GM12892 (cell line): Measurements from ENCODE around the gene RNF144A.
A peak's percentile ranks its signal among the peaks of the same experiment; 100 is the strongest.

ENCODE experiments used
- DNase-seq: peaks from one replicate; pipeline ENCODE4 v3.0.0; 2011; ENCODE audit not compliant: insufficient read length
- FAIRE-seq: peaks from 2 replicates; lab custom pipeline; 2011; peaks lifted over from hg19 to GRCh38; lab: Jason Lieb, UNC
- POLR2A ChIP-seq: IDR thresholded peaks from 2 replicates; pipeline ENCODE4 v1.6.1; 2011; ENCODE audit warnings: low read depth, low read length, control low read depth
- POLR2AphosphoS5 ChIP-seq: IDR thresholded peaks from 2 replicates; pipeline ENCODE4 v1.6.1; 2011; ENCODE audit warnings: low read depth, low read length, control low read depth
- TAF1 ChIP-seq: IDR thresholded peaks from 2 replicates; pipeline ENCODE4 v1.6.1; 2011; ENCODE audit warnings: low read depth, mild to moderate bottlenecking, control low read depth, low read length, borderline replicate concordance

Gene RNF144A

GRCh38 chr2:7034303-7034702, 117.1 kb downstream of the RNF144A start:
- DNase-seq (no peak), FAIRE-seq (no peak)
- TF ChIP-seq POLR2A, result no peak
- no peak for TF ChIP-seq POLR2AphosphoS5
- no peak for TF ChIP-seq TAF1

- no peak for FAIRE-seq
- no peak for TF ChIP-seq TAF1
- TF ChIP-seq POLR2A, result no peak
- TF ChIP-seq POLR2AphosphoS5, result no peak
Observed at GRCh38 chr2:7035884-7036283, 118.7 kb downstream of the RNF144A start.

GRCh38 chr2:7037340-7038333, 120.4 kb downstream of the RNF144A start:
- TF ChIP-seq POLR2A (no peak), POLR2AphosphoS5 (no peak), TAF1 (no peak)
- FAIRE-seq (peak; percentile 89), DNase-seq (peak; percentile 60)

More at GRCh38 chr2:7035884-7036283, 118.7 kb downstream of the RNF144A start:
- no peak for DNase-seq

- FAIRE-seq (no peak), DNase-seq (no peak)
- TF ChIP-seq POLR2AphosphoS5 (no peak), TAF1 (no peak), POLR2A (no peak)
Observed at GRCh38 chr2:7040547-7040946, 123.3 kb downstream of the RNF144A start.

GRCh38 chr2:7041421-7041820, 124.2 kb downstream of the RNF144A start:
- FAIRE-seq (no peak), DNase-seq (no peak)
- no peak for TF ChIP-seq TAF1
- no peak for TF ChIP-seq POLR2A
- TF ChIP-seq POLR2AphosphoS5, result no peak

GRCh38 chr2:7043690-7044089, 126.5 kb downstream of the RNF144A start:
- TF ChIP-seq TAF1, result no peak
- TF ChIP-seq POLR2A, result no peak
- TF ChIP-seq POLR2AphosphoS5, result no peak
- DNase-seq, result no peak
- FAIRE-seq, result peak; percentile 21

GRCh38 chr2:7044253-7045250, 127.3 kb downstream of the RNF144A start:
- no peak for TF ChIP-seq POLR2AphosphoS5
- no peak for TF ChIP-seq POLR2A
- no peak for TF ChIP-seq TAF1
- FAIRE-seq (peak; percentile 86), DNase-seq (peak; percentile 58)

- TF ChIP-seq POLR2AphosphoS5 (no peak), POLR2A (no peak), TAF1 (no peak)
- no peak for DNase-seq
- no peak for FAIRE-seq
Observed at GRCh38 chr2:7045601-7046590, 128.7 kb downstream of the RNF144A start.

GRCh38 chr2:7047661-7048060, 130.4 kb downstream of the RNF144A start:
- TF ChIP-seq POLR2A (no peak), TAF1 (no peak), POLR2AphosphoS5 (no peak)
- no peak for FAIRE-seq
- DNase-seq, result no peak

- no peak for TF ChIP-seq POLR2A
- TF ChIP-seq POLR2AphosphoS5, result no peak
- FAIRE-seq (no peak), DNase-seq (no peak)
Observed at GRCh38 chr2:7048762-7049294, 131.6 kb downstream of the RNF144A start.
